GM12865 (cell line): ENCODE measurements around the gene EME1.

ENCODE experiments used
- DNase-seq: peaks from one replicate; pipeline ENCODE4 v3.0.0; 2010; ENCODE audit warnings: low read depth
- H3K4me3 ChIP-seq: 2 replicates; pipeline ENCODE4 v1.5.1; 2011; ENCODE audit warnings: mild to moderate bottlenecking, low read depth, low read length, control low read depth
- CTCF ChIP-seq: IDR thresholded peaks from 2 replicates; pipeline ENCODE4 v1.5.1; 2011; ENCODE audit warnings: low read length, control low read depth, low read depth, inconsistent platforms; ENCODE audit not compliant: insufficient read depth; ENCODE audit errors: missing control alignments

The EME1 gene

GRCh38 chr17:50359998-50360461, 13.0 kb upstream of the EME1 start:
- DNase-seq = no peak
- no peak overlapping the region for H3K4me3 ChIP-seq
- no peak for TF ChIP-seq CTCF

- TF ChIP-seq CTCF = no peak
- no peak overlapping the region for H3K4me3 ChIP-seq
- no peak for DNase-seq
Observed at GRCh38 chr17:50360486-50361115, 12.4 kb upstream of the EME1 start.

GRCh38 chr17:50361561-50362480, 11.2 kb upstream of the EME1 start:
- peak; percentile 82 for DNase-seq
- peak; percentile 77 for TF ChIP-seq CTCF
- H3K4me3 ChIP-seq = no peak overlapping the region

- TF ChIP-seq CTCF = no peak
- DNase-seq = no peak
- no peak overlapping the region for H3K4me3 ChIP-seq
Observed at GRCh38 chr17:50362661-50363060, 10.4 kb upstream of the EME1 start.

- no peak for DNase-seq
- no peak overlapping the region for H3K4me3 ChIP-seq
Observed at GRCh38 chr17:50363217-50364060, 9.6 kb upstream of the EME1 start.

GRCh38 chr17:50364061-50364458, 9.0 kb upstream of the EME1 start:
- no peak for DNase-seq
- H3K4me3 ChIP-seq = no peak overlapping the region
- TF ChIP-seq CTCF = no peak

More at GRCh38 chr17:50363217-50364060, 9.6 kb upstream of the EME1 start:
- no peak for TF ChIP-seq CTCF
